DOHH2 (cell line): ENCODE data around the gene DNAAF3.

Source experiments
- EZH2phosphoT487 ChIP-seq: fragments of 200-600 bp; sonication (generic); IDR thresholded peaks from 2 replicates; pipeline ENCODE4 v1.6.1; 2017; ENCODE audit warnings: borderline replicate concordance, mild to moderate bottlenecking, antibody characterized with exemption, low read length, moderate library complexity, mixed read lengths
- TF ChIP-seq, protein P1 (sequence below): fragments of 200-600 bp; sonication (generic); IDR thresholded peaks from one replicate; pipeline ENCODE4 v1.5.1; 2014; ENCODE audit warnings: antibody characterized with exemption, mild to moderate bottlenecking, low read depth, low read length; ENCODE audit not compliant: poor library complexity, severe bottlenecking

DNA sequence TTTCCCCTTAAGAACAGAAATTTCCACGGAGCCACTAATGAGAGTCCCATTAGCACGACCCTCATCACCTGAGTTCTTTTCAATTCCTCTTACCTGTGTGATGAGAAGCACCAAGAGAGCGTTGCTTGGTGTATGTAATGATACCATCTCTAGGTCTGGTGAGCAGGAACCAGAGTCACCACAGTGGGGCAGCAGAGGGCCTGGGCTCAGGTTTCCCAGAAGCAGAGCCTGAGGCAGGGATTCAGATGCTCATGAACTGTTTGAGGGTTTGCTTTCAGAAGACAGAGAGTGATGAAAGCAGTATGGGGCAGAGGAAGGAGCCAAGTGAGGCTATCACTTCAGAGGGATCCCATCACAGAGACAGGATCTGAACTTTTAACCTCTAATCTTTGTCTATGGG lies 46.0 kb upstream of the DNAAF3 start:
- TF ChIP-seq, protein P1, sequence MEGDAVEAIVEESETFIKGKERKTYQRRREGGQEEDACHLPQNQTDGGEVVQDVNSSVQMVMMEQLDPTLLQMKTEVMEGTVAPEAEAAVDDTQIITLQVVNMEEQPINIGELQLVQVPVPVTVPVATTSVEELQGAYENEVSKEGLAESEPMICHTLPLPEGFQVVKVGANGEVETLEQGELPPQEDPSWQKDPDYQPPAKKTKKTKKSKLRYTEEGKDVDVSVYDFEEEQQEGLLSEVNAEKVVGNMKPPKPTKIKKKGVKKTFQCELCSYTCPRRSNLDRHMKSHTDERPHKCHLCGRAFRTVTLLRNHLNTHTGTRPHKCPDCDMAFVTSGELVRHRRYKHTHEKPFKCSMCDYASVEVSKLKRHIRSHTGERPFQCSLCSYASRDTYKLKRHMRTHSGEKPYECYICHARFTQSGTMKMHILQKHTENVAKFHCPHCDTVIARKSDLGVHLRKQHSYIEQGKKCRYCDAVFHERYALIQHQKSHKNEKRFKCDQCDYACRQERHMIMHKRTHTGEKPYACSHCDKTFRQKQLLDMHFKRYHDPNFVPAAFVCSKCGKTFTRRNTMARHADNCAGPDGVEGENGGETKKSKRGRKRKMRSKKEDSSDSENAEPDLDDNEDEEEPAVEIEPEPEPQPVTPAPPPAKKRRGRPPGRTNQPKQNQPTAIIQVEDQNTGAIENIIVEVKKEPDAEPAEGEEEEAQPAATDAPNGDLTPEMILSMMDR: peak; percentile 93
- no peak for TF ChIP-seq EZH2phosphoT487
